ENCODE measurements around the gene GMPPA. TPM values are rescaled to one million over a fixed set of nuclear protein-coding genes. Genes with fewer than 3 reads are reported as not detected.

Gene GMPPA
- total and polyA plus RNA-seq, 9 of the 15 experiments (the other 6 are each of a cell fraction or from before 2014, with no cell fraction given) = 7.0 to 101 (median 66.7) TPM

DNA sequence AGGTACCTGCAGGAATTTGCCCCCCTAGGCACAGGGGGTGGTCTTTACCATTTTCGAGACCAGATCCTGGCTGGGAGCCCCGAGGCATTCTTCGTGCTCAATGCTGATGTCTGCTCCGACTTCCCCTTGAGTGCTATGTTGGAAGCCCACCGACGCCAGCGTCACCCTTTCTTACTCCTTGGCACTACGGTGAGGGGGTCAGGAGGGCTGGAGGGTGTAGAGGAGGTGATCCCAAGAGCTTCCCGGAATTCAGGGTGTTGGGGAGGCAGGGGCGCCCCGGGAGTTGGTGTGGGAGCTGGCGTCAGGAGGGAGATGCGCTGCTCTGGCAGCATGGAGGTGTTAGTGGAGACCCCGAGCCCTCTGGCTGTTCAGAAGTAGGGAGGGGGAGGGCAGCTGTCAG lies 3.2 kb downstream of the GMPPA start:
- peak overlapping the region; percentile 30 for H3K4me3 ChIP-seq
- in situ Hi-C loops (cut with MboI) = no loop called here
- H3K4me1 ChIP-seq (replicated peaks in 1 of 2; ENCODE audit: control insufficient read depth in 2 of 2, insufficient read depth in 2 of 2, low read length in 2 of 2) = peaks cover 37 to 63% of the 10 kb centered on the region in 2 experiments
- 25% methylated on average over 6 of the region's 14 CpGs for WGBS (ENCODE audit: insufficient coverage, low coverage, missing lambda C conversion rate)
- ATAC-seq = no peak
- no peak for FAIRE-seq
- 0 out of 4 replicates have a peak, but pooled peaks of 1 of the 2 experiments have one; percentile 3 for TF ChIP-seq MAZ (CRISPR knock-in tag; conservative IDR thresholded peaks at IDR 0.05 in 1 of 2, IDR thresholded peaks at IDR 0.05 in 1 of 2)
- TF ChIP-seq HDAC6 (IDR thresholded peaks at IDR 0.05; ENCODE audit: low read depth, low read length) = no peak
- no peak for TF ChIP-seq CEBPB (tag; IDR thresholded peaks at IDR 0.05)
- no peak for TF ChIP-seq ZKSCAN3 (CRISPR knock-in tag; IDR thresholded peaks at IDR 0.05)
- TF ChIP-seq CBX5 (IDR thresholded peaks at IDR 0.05; ENCODE audit: borderline replicate concordance, low read depth) = no peak
- no peak for TF ChIP-seq HSF4 (CRISPR knock-in tag; IDR thresholded peaks at IDR 0.05; ENCODE audit: borderline replicate concordance)
- TF ChIP-seq BDP1 (IDR thresholded peaks at IDR 0.05; ENCODE audit: insufficient read depth, insufficient read length) = no peak
- TF ChIP-seq RBFOX2 (IDR thresholded peaks at IDR 0.05; ENCODE audit: low read depth, low read length) = peak; percentile 15; the same call in 1 of the 2 replicates
- intact Hi-C loops (cut with micrococcal nuclease) = no loop called here
- H3K9ac ChIP-seq (ENCODE audit: insufficient read depth in 1 of 2, low read depth in 2 of 2, low read length in 2 of 2) = peak overlapping the region; percentile 52 to 92
- no peaks in the 10 kb centered on the region for H3K9me1 ChIP-seq (ENCODE audit: control insufficient read depth, insufficient read depth, low read length)
- no peaks in the 10 kb centered on the region for H3K27me3 ChIP-seq (ENCODE audit: control insufficient read depth in 2 of 2, insufficient read depth in 2 of 2, low read length in 2 of 2)
- H3K9me3 ChIP-seq (replicated peaks; ENCODE audit: control insufficient read depth, insufficient read depth, low read depth, low read length) = no peaks in the 10 kb centered on the region
- H4K20me1 ChIP-seq (replicated peaks; ENCODE audit: control insufficient read depth, insufficient read depth, low read length) = no peaks in the 10 kb centered on the region
- ChIA-PET POLR2A (interaction anchor here (1.6 to 4.9 kb wide), 2 partner anchors 7 to 10 kb away, joined by 5 to 37 read pairs; no protein-coding TSS in a partner anchor), CTCF (ENCODE audit: low intra/inter-chr PET ratio) (no interaction called here)
- H3K79me2 ChIP-seq (ENCODE audit: control insufficient read depth, insufficient read depth, low read length) = peaks cover 50% of the 10 kb centered on the region
- peak overlapping the region; percentile 53; the same call in 2 of the 3 replicates for H3K27ac ChIP-seq (ENCODE audit: extremely low read depth, low read depth, low read length)
- peak overlapping the region; percentile 77 for H3K4me2 ChIP-seq (ENCODE audit: insufficient read depth, low read length)
- H2AFZ ChIP-seq (ENCODE audit: low read depth, low read length) = no peak overlapping the region
- no TSS peak for BruUV-seq (replicated peaks)
- DNase-seq (ENCODE audit: extremely low read depth in 1 of 4, low spot score in 3 of 4) = no peak
- peaks cover 42% of the 10 kb centered on the region; the same call in 2 of the 3 replicates for H3K36me3 ChIP-seq (ENCODE audit: control insufficient read depth, insufficient read depth, low read length)

Measured in K562 (cell line).